Suprapubic skin (tissue), 4 donors: ENCODE data around the gene PRR33.

Experiments
- EP300 ChIP-seq: sonication (generic); formaldehyde crosslinking; IDR thresholded peaks from one replicate; pipeline ENCODE4 v1.6.1; 2017; ENCODE audit warnings: antibody characterized with exemption
- POLR2A ChIP-seq, 2 donors: fragments of 450-650 bp; IDR thresholded peaks; one replicate each; pipeline ENCODE4 v1.6.1; 2017; ENCODE audit warnings: antibody characterized with exemption in 2 of 2, mild to moderate bottlenecking in 2 of 2, moderate library complexity in 2 of 2
- POLR2AphosphoS5 ChIP-seq, 3 donors: sonication (generic); formaldehyde crosslinking; IDR thresholded peaks; one replicate each; pipeline ENCODE4 v1.6.1; 2017; ENCODE audit warnings: antibody characterized with exemption in 3 of 3
- TF ChIP-seq, protein P1 (sequence below), 2 donors: fragments of 200-600 bp in 1 of 2; fragments of 450-650 bp in 1 of 2; sonication (generic) in 1 of 2; IDR thresholded peaks; one replicate each; pipeline ENCODE4 v1.5.1; 2016 to 2019; ENCODE audit warnings: antibody characterized with exemption in 2 of 2, mild to moderate bottlenecking in 1 of 2, moderate library complexity in 1 of 2

DNA sequence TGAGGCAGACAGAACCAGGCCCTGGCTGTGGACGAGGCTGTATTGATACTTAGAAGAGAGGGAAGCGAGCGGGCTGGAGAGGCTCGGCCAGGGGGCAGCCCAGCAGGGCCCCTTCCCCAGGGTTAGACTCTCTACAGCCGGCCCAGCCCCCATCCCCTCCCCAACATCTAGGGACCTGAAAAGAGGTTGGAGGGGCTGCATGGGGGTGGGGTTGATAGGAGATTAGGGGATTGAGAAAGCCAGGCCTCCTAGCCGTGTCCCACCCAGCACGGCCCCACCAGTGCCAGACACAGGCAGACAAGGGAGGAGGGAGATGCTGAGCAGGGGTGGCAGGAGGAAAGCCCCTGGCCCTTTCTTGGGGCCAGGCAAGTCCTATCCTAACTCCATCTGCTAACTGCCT is 33.1 kb downstream of the PRR33 start:
- TF ChIP-seq, protein P1, sequence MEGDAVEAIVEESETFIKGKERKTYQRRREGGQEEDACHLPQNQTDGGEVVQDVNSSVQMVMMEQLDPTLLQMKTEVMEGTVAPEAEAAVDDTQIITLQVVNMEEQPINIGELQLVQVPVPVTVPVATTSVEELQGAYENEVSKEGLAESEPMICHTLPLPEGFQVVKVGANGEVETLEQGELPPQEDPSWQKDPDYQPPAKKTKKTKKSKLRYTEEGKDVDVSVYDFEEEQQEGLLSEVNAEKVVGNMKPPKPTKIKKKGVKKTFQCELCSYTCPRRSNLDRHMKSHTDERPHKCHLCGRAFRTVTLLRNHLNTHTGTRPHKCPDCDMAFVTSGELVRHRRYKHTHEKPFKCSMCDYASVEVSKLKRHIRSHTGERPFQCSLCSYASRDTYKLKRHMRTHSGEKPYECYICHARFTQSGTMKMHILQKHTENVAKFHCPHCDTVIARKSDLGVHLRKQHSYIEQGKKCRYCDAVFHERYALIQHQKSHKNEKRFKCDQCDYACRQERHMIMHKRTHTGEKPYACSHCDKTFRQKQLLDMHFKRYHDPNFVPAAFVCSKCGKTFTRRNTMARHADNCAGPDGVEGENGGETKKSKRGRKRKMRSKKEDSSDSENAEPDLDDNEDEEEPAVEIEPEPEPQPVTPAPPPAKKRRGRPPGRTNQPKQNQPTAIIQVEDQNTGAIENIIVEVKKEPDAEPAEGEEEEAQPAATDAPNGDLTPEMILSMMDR (IDR thresholded peaks at IDR 0.05): no peak
- no peak for TF ChIP-seq POLR2A (IDR thresholded peaks at IDR 0.05)
- no peak for TF ChIP-seq EP300
- TF ChIP-seq POLR2AphosphoS5 (IDR thresholded peaks at IDR 0.05): no peak
